ENCODE data around the gene PIERCE2. TPM values are rescaled to one million over a fixed set of nuclear protein-coding genes. Genes with fewer than 3 reads are reported as not detected.

PIERCE2 gene
- total RNA-seq (2021) (1.2 and 2.1 TPM in 2 replicates), Bru-seq, nascent RNA (percentile 38 among the genes with signal in this experiment), BruChase-seq, experiment 1, labeled RNA remaining after a 2-hour chase (percentile 24 among the genes with signal in this experiment), BruChase-seq, experiment 2, labeled RNA remaining after a 6-hour chase (percentile 24 among the genes with signal in this experiment)
- long read RNA-seq, transcript C15orf65-201 (2 exons, 729 nt) = major isoform, 9 of 9 reads
- long read RNA-seq, partial matches to known transcripts = 0 of 9 reads
- long read RNA-seq, other reads (novel, unspliced or antisense) = 0 of 9 reads

- peaks cover 33% of the 10 kb centered on the region for H3K4me1 ChIP-seq (replicated peaks; ENCODE audit: insufficient read depth)
- ChIA-PET POLR2A (ENCODE audit: unreplicated experiment) (interaction anchor here (0.5 to 0.6 kb wide), 3 partner anchors 89 to 248 kb away, joined by 3 to 18 read pairs (median 3); partner anchors contain the start of genes PIGB and PIGBOS1), CTCF (interaction anchor here (0.6 to 1.9 kb wide), 3 partner anchors 27 to 126 kb away, joined by 3 to 8 read pairs (median 4); partner anchors contain the start of genes PIGB and PIGBOS1)
- H3K4me2 ChIP-seq = peak within 1 kb of the TSS; percentile 94
- H3K27ac ChIP-seq = peak within 1 kb of the TSS; percentile 55
- DNase-seq = peak; percentile 79 to 94
- H4K20me1 ChIP-seq (ENCODE audit: insufficient read depth) = no peaks in the 10 kb centered on the region
- no peaks in the 10 kb centered on the region for H3K27me3 ChIP-seq (ENCODE audit: insufficient read depth, low read depth)
- H3K9me2 ChIP-seq (ENCODE audit: insufficient read depth) = no peaks in the 10 kb centered on the region
- peak within 1 kb of the TSS; percentile 75 for H3K4me3 ChIP-seq
- peak; percentile 72 for TF ChIP-seq CTCF (conservative IDR thresholded peaks at IDR 0.05)
- no peak for TF ChIP-seq EZH2 (IDR thresholded peaks at IDR 0.05; ENCODE audit: low read depth)
- BruUV-seq (replicated peaks) = no TSS peak
- no peaks in the 10 kb centered on the region for H3K36me3 ChIP-seq (ENCODE audit: low read depth)
- H2AFZ ChIP-seq = peak within 1 kb of the TSS; percentile 89
- no peaks in the 10 kb centered on the region for H3K9me3 ChIP-seq (ENCODE audit: insufficient read depth, low read depth)
- peaks cover 8% of the 10 kb centered on the region; the same call in 1 of the 2 replicates for H3F3A ChIP-seq (ENCODE audit: insufficient read depth, low read depth)
- intact Hi-C loops (cut with micrococcal nuclease; ENCODE audit: unreplicated experiment) = loop anchor here (5.0 to 10.0 kb wide), 2 partner anchors 91 to 213 kb away; partner anchors contain the start of genes PIGB, PIGBOS1 and RSL24D1
- 0 out of 2 replicates have a peak, but pooled peaks cover 3% of the 10 kb centered on the region for H3K79me2 ChIP-seq (ENCODE audit: low read depth)
Measured at GRCh38 chr15:55408012-55408928, at the start of gene PIERCE2, which contains the start of gene CCPG1. Gene PIERCE2, plus strand, starts transcription at chr15:55408495. Its CDS starts 274 bp downstream, at chr15:55408769. Gene CCPG1, minus strand, starts transcription at chr15:55408359. Its CDS starts 18,935 bp downstream, at chr15:55389424.

- H3K79me2 ChIP-seq (ENCODE audit: low read depth) = no peaks in the 10 kb centered on the region
- H2AFZ ChIP-seq = no peak overlapping the region
- H3K27me3 ChIP-seq (ENCODE audit: insufficient read depth, low read depth) = no peaks in the 10 kb centered on the region
- intact Hi-C loops (cut with micrococcal nuclease; ENCODE audit: unreplicated experiment) = no loop called here
- no peak overlapping the region for H3K4me2 ChIP-seq
- H3K4me1 ChIP-seq (replicated peaks; ENCODE audit: insufficient read depth) = peaks cover 24% of the 10 kb centered on the region
- BruUV-seq (replicated peaks) = TSS peak; percentile 59
- no peaks in the 10 kb centered on the region for H4K20me1 ChIP-seq (ENCODE audit: insufficient read depth)
- TF ChIP-seq CTCF (conservative IDR thresholded peaks at IDR 0.05) (no peak), EZH2 (IDR thresholded peaks at IDR 0.05; ENCODE audit: low read depth) (no peak)
- no peak overlapping the region for H3K27ac ChIP-seq
- H3F3A ChIP-seq (ENCODE audit: insufficient read depth, low read depth) = no peaks in the 10 kb centered on the region; the same call in 1 of the 2 replicates
- no peaks in the 10 kb centered on the region for H3K9me2 ChIP-seq (ENCODE audit: insufficient read depth)
- H3K9me3 ChIP-seq (ENCODE audit: insufficient read depth, low read depth) = no peaks in the 10 kb centered on the region
- ChIA-PET POLR2A (ENCODE audit: unreplicated experiment) (no interaction called here), CTCF (no interaction called here)
- H3K36me3 ChIP-seq (ENCODE audit: low read depth) = no peaks in the 10 kb centered on the region
- DNase-seq = no peak
- no peak overlapping the region for H3K4me3 ChIP-seq
Measured at GRCh38 chr15:55360256-55360655, 48.0 kb upstream of the PIERCE2 start.

- Histone ChIP-seq H3K36me3 (ENCODE audit: low read depth) (no peaks in the 10 kb centered on the region), H3K79me2 (ENCODE audit: low read depth) (no peaks in the 10 kb centered on the region), H3K4me1 (replicated peaks; ENCODE audit: insufficient read depth) (peaks cover 24% of the 10 kb centered on the region), H4K20me1 (ENCODE audit: insufficient read depth) (no peaks in the 10 kb centered on the region), H3K27me3 (ENCODE audit: insufficient read depth, low read depth) (no peaks in the 10 kb centered on the region), H2AFZ (no peak overlapping the region), H3F3A (ENCODE audit: insufficient read depth, low read depth) (no peaks in the 10 kb centered on the region; the same call in 1 of the 2 replicates), H3K27ac (no peak overlapping the region), H3K4me3 (no peak overlapping the region), H3K4me2 (no peak overlapping the region), H3K9me3 (ENCODE audit: insufficient read depth, low read depth) (no peaks in the 10 kb centered on the region), H3K9me2 (ENCODE audit: insufficient read depth) (no peaks in the 10 kb centered on the region)
- POLR2A ChIA-PET (ENCODE audit: unreplicated experiment) = no interaction called here
- TF ChIP-seq EZH2 (IDR thresholded peaks at IDR 0.05; ENCODE audit: low read depth) (no peak), CTCF (conservative IDR thresholded peaks at IDR 0.05) (no peak)
- BruUV-seq (replicated peaks) = no TSS peak
- CTCF ChIA-PET = no interaction called here
- DNase-seq = no peak
- intact Hi-C loops (cut with micrococcal nuclease; ENCODE audit: unreplicated experiment) = no loop called here
Measured at GRCh38 chr15:55361048-55361447, 47.2 kb upstream of the PIERCE2 start.

Measured in PC-9 (cell line).